ENCODE data around the gene PRAMEF9.
"Not testable (repeated sequence)": the region's sequence is repeated elsewhere in the genome, so short reads cannot be mapped to it uniquely, and the experiment has no call there.

DNA sequence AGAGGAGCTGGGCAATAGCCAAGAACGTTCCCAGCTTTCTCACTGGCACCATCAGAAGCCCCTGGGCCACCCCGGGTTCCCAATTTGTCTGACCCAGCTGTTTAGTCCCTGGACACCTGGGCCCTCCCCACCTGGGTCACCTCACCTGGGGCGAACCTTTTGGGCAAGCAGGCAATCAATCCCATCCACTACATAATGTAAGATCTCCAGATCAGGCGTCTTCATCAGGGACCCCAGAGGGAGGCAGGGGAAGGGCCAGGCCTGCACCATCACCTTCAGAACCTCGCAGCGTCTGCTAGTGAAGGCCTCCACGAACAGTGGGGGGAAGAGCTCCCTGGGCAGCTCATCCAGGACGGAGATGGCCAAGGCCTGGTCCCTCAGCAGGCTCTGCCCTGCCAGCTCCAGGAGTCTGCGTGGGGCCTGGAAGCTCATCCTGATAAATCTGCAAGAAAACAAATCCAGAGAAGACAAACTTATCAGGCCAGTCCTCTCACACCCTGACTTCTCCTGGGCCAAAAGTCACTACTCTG, 54.1 kb downstream of the PRAMEF9 start, which contains the start of gene PRAMEF18:
- TF ChIP-seq POLR2A (IDR thresholded peaks at IDR 0.05): not testable (repeated sequence)
- TF ChIP-seq, protein P1, sequence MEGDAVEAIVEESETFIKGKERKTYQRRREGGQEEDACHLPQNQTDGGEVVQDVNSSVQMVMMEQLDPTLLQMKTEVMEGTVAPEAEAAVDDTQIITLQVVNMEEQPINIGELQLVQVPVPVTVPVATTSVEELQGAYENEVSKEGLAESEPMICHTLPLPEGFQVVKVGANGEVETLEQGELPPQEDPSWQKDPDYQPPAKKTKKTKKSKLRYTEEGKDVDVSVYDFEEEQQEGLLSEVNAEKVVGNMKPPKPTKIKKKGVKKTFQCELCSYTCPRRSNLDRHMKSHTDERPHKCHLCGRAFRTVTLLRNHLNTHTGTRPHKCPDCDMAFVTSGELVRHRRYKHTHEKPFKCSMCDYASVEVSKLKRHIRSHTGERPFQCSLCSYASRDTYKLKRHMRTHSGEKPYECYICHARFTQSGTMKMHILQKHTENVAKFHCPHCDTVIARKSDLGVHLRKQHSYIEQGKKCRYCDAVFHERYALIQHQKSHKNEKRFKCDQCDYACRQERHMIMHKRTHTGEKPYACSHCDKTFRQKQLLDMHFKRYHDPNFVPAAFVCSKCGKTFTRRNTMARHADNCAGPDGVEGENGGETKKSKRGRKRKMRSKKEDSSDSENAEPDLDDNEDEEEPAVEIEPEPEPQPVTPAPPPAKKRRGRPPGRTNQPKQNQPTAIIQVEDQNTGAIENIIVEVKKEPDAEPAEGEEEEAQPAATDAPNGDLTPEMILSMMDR (IDR thresholded peaks at IDR 0.05): not testable (repeated sequence)
